ENCODE measurements around the gene EVL.

EVL gene

DNA sequence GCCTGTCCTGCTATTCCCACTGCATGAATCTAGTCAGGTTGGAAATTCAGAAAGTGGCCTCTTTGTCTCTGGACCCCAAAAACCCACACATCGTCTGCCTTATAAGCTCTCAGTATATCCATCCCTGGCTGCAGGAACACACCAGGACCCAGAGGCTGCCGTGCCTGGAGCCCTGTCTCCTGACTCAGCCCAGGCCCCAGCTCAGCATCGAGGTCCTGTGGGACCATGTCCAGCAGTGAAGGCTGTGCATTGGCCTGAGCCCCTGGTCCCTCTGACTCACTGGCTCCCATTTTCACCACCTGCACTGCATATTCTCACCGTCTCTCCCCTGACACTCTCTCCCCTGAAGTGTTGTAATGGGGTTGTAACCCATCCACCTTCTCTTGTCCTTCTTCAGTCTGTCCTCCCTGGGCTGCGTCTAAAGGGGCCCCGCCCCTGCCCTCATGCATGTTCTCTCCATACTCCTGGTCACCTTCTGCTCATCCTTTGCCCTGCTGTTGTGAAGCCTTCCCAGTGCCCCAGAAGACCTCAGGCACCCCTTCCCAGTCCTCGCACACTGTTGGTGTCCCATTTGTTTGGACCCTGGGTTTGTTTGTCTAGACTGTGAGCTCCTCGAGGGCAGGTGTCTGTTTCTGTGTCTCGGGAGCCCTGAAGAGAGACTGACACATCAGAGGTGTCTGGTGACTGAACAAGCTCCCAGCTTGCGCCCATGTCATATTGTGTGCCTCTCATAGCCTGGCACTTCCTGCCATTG is 43.8 kb downstream of the EVL start:
- Histone ChIP-seq H3K27ac (ENCODE audit: low read length) (no peak overlapping the region), H3K27me3 (ENCODE audit: low read depth, low read length) (no peaks in the 10 kb centered on the region), H3K36me3 (replicated peaks; ENCODE audit: low read depth, low read length) (no peaks in the 10 kb centered on the region), H3K79me2 (ENCODE audit: low read length) (no peaks in the 10 kb centered on the region), H3K4me2 (ENCODE audit: low read length) (no peak overlapping the region), H3K4me3 (ENCODE audit: low read length) (no peak overlapping the region), H3K9ac (ENCODE audit: low read length) (no peak overlapping the region), H3K4me1 (ENCODE audit: low read length) (peaks cover 6% of the 10 kb centered on the region), H3K9me3 (ENCODE audit: insufficient read depth, low read length) (no peaks in the 10 kb centered on the region), H2AFZ (ENCODE audit: low read depth, low read length) (no peak overlapping the region), H4K20me1 (ENCODE audit: insufficient read depth, low read length) (no peaks in the 10 kb centered on the region)
- TF ChIP-seq EZH2phosphoT487 (IDR thresholded peaks at IDR 0.05; ENCODE audit: low read depth), result no peak
- TF ChIP-seq, protein P1, sequence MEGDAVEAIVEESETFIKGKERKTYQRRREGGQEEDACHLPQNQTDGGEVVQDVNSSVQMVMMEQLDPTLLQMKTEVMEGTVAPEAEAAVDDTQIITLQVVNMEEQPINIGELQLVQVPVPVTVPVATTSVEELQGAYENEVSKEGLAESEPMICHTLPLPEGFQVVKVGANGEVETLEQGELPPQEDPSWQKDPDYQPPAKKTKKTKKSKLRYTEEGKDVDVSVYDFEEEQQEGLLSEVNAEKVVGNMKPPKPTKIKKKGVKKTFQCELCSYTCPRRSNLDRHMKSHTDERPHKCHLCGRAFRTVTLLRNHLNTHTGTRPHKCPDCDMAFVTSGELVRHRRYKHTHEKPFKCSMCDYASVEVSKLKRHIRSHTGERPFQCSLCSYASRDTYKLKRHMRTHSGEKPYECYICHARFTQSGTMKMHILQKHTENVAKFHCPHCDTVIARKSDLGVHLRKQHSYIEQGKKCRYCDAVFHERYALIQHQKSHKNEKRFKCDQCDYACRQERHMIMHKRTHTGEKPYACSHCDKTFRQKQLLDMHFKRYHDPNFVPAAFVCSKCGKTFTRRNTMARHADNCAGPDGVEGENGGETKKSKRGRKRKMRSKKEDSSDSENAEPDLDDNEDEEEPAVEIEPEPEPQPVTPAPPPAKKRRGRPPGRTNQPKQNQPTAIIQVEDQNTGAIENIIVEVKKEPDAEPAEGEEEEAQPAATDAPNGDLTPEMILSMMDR (IDR thresholded peaks at IDR 0.05; ENCODE audit: low read depth, low read length), result no peak

DNA sequence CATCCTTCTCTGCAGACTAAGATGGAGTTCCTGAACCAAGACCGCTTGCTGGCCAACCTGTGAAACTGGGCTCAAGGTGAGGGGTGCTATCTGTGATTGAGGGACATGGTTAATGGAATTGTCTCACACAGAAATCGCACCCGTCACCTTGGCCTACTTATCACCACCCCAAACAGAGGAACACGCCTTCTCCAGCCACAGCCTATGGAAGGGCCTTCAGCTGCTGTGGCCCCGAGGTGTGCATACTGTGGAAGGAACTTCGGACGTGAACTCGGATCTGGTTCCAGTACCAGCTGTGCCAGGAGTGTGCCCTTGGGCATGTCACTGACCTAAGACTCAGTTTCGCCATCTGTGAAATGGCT is 44.4 kb downstream of the EVL start:
- Histone ChIP-seq H3K4me3 (ENCODE audit: low read length) (no peak overlapping the region), H3K36me3 (replicated peaks; ENCODE audit: low read depth, low read length) (no peaks in the 10 kb centered on the region), H3K9ac (ENCODE audit: low read length) (no peak overlapping the region), H3K79me2 (ENCODE audit: low read length) (no peaks in the 10 kb centered on the region), H3K27me3 (ENCODE audit: low read depth, low read length) (no peaks in the 10 kb centered on the region), H4K20me1 (ENCODE audit: insufficient read depth, low read length) (no peaks in the 10 kb centered on the region), H3K27ac (ENCODE audit: low read length) (no peak overlapping the region), H3K4me1 (ENCODE audit: low read length) (peaks cover 6% of the 10 kb centered on the region), H2AFZ (ENCODE audit: low read depth, low read length) (no peak overlapping the region), H3K9me3 (ENCODE audit: insufficient read depth, low read length) (no peaks in the 10 kb centered on the region), H3K4me2 (ENCODE audit: low read length) (no peak overlapping the region)
- TF ChIP-seq, protein P1 (IDR thresholded peaks at IDR 0.05; ENCODE audit: low read depth, low read length), result no peak
- no peak for TF ChIP-seq EZH2phosphoT487 (IDR thresholded peaks at IDR 0.05; ENCODE audit: low read depth)

DNA sequence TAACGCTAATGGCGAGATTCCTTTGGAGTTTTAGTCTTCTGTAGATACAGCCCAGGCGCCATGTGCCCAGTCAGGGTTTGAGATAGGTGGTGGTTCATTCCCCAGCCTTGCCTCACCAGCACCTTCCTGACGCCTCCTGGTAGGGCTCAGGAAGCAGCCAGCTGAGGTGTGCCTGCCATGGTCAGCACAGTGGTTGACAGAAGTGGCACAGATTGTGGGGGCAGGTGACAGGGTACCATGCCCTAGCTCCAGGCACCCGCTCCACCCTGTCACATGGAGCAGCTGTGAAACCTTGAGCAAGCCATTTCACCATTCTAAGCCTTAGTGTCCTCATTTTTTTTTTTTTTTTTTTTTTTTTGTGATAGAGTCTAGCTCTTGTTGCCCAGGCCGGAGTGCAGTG is 45.6 kb downstream of the EVL start:
- no peak overlapping the region for H3K9ac ChIP-seq (ENCODE audit: low read length)
- TF ChIP-seq, protein P1 (IDR thresholded peaks at IDR 0.05; ENCODE audit: low read depth, low read length), result no peak
- TF ChIP-seq EZH2phosphoT487 (IDR thresholded peaks at IDR 0.05; ENCODE audit: low read depth), result no peak
- H3K4me2 ChIP-seq (ENCODE audit: low read length), result no peak overlapping the region
- no peaks in the 10 kb centered on the region for H3K36me3 ChIP-seq (replicated peaks; ENCODE audit: low read depth, low read length)
- no peaks in the 10 kb centered on the region for H3K27me3 ChIP-seq (ENCODE audit: low read depth, low read length)
- no peak overlapping the region for H3K4me3 ChIP-seq (ENCODE audit: low read length)
- H3K27ac ChIP-seq (ENCODE audit: low read length), result no peak overlapping the region
- H3K4me1 ChIP-seq (ENCODE audit: low read length), result peaks cover 6% of the 10 kb centered on the region
- H3K79me2 ChIP-seq (ENCODE audit: low read length), result no peaks in the 10 kb centered on the region
- no peaks in the 10 kb centered on the region for H3K9me3 ChIP-seq (ENCODE audit: insufficient read depth, low read length)
- no peak overlapping the region for H2AFZ ChIP-seq (ENCODE audit: low read depth, low read length)
- H4K20me1 ChIP-seq (ENCODE audit: insufficient read depth, low read length), result no peaks in the 10 kb centered on the region

DNA sequence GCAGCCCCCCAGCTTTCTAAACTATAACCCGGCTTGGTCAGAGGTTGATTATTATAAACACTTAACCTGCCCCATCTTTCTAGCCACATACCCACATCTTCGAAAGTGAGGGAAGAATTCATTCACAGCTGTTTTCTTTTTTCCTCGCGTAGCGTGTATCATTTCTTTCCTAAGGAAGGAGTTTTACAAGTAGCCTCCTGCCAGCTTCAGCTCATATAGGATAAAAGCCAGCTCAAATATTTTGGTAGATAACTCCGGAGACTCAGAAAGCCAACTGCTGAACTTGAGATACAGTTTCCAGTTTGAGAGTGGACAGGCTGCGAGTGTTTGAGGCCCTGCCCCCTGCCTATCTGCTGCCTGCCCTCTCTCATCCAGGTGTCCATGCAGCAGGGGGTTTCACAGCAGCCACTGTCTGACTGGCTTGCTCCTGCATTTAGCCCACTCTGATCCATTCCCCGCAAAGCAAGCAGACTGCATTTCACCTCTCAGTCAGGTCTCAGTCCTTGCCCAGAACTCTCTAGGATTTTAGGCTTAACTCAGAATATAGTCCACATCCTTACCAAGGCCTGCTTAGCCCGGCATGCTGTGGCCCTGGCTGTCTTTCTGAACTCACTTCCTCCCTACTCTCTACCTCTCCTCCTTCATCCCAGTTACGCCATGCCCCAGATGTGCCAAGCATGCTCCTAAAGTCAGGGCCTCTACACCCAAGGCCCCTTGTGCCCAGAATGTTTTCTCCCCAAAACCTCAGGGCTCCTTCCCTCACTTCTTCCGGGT is 46.9 kb downstream of the EVL start:
- Histone ChIP-seq H3K27me3 (ENCODE audit: low read depth, low read length) (no peaks in the 10 kb centered on the region), H3K9me3 (ENCODE audit: insufficient read depth, low read length) (no peaks in the 10 kb centered on the region), H3K9ac (ENCODE audit: low read length) (no peak overlapping the region), H3K79me2 (ENCODE audit: low read length) (no peaks in the 10 kb centered on the region), H3K36me3 (replicated peaks; ENCODE audit: low read depth, low read length) (no peaks in the 10 kb centered on the region), H3K27ac (ENCODE audit: low read length) (no peak overlapping the region), H4K20me1 (ENCODE audit: insufficient read depth, low read length) (no peaks in the 10 kb centered on the region), H3K4me1 (ENCODE audit: low read length) (peaks cover 6% of the 10 kb centered on the region), H3K4me3 (ENCODE audit: low read length) (no peak overlapping the region), H2AFZ (ENCODE audit: low read depth, low read length) (no peak overlapping the region), H3K4me2 (ENCODE audit: low read length) (no peak overlapping the region)
- TF ChIP-seq, protein P1 (IDR thresholded peaks at IDR 0.05; ENCODE audit: low read depth, low read length), result no peak
- no peak for TF ChIP-seq EZH2phosphoT487 (IDR thresholded peaks at IDR 0.05; ENCODE audit: low read depth)
